Skeletal muscle tissue (tissue), 4 donors: Measurements from ENCODE around the gene PTPRT. TPM values are rescaled to one million over a fixed set of nuclear protein-coding genes. Genes with fewer than 3 reads are reported as not detected.

Experiments used
- H3K27ac ChIP-seq: one replicate; pipeline ENCODE4 v1.7.0; 2013; ENCODE audit warnings: mild to moderate bottlenecking, low read depth, low read length, inconsistent platforms
- H3K27me3 ChIP-seq, 3 donors: one replicate each; pipeline ENCODE4 v1.7.0; 2013; ENCODE audit warnings: low read length in 3 of 3; ENCODE audit not compliant: control insufficient read depth in 3 of 3, insufficient read depth in 3 of 3
- H3K36me3 ChIP-seq, 3 donors: one replicate each; pipeline ENCODE4 v1.7.0; 2013; ENCODE audit warnings: low read length in 3 of 3; ENCODE audit not compliant: control insufficient read depth in 3 of 3, insufficient read depth in 3 of 3
- H3K4me1 ChIP-seq, 3 donors: one replicate each; pipeline ENCODE4 v1.7.0; 2013; ENCODE audit warnings: low read length in 3 of 3, mild to moderate bottlenecking in 3 of 3; ENCODE audit not compliant: control insufficient read depth in 3 of 3, insufficient read depth in 3 of 3
- H3K4me3 ChIP-seq, 3 donors: one replicate each; pipeline ENCODE4 v1.7.0; 2013; ENCODE audit warnings: low read length in 3 of 3
- H3K9ac ChIP-seq, 3 donors: one replicate each; pipeline ENCODE4 v1.7.0; 2013; ENCODE audit warnings: low read length in 3 of 3, mild to moderate bottlenecking in 3 of 3, moderate library complexity in 2 of 3, low read depth in 1 of 3
- H3K9me3 ChIP-seq, 3 donors: one replicate each; pipeline ENCODE4 v1.7.0; 2013; ENCODE audit warnings: low read length in 3 of 3; ENCODE audit not compliant: control insufficient read depth in 3 of 3
- total RNA-seq: library from RNA; depleted of rRNA; stranded (reverse); fragments of >200 nt; gene quantifications from one replicate; pipeline ENCODE4 v1.2.3, GENCODE V29; 2014
- donor health status: Osteomylitis.

The PTPRT gene
- total RNA-seq, 1 donor from 2014 or later: 1.0 TPM

DNA sequence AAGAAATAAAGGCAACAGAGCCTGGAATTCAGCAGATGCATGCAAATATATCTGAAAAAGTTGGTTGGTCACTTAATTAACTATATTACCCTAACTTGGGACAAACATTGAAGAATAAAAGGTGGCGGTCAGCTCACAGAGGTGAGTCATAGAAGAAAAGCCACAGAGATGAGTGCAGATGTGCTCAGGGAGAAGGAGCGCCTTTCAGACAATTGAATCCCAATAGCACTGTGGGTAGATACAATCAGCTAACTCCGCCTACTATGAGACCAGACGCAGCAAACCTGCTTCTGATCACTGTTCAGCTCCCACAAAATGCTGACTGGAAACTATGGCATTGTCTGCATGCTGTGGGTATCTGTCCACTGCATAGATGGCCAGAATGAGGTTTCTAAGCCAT is 447.8 kb downstream of the PTPRT start:
- Histone ChIP-seq H3K4me1 (no peaks in the 10 kb centered on the region), H3K27ac (no peak overlapping the region), H3K27me3 (no peaks in the 10 kb centered on the region), H3K9me3 (no peaks in the 10 kb centered on the region), H3K9ac (no peak overlapping the region), H3K36me3 (no peaks in the 10 kb centered on the region), H3K4me3 (no peak overlapping the region)

DNA sequence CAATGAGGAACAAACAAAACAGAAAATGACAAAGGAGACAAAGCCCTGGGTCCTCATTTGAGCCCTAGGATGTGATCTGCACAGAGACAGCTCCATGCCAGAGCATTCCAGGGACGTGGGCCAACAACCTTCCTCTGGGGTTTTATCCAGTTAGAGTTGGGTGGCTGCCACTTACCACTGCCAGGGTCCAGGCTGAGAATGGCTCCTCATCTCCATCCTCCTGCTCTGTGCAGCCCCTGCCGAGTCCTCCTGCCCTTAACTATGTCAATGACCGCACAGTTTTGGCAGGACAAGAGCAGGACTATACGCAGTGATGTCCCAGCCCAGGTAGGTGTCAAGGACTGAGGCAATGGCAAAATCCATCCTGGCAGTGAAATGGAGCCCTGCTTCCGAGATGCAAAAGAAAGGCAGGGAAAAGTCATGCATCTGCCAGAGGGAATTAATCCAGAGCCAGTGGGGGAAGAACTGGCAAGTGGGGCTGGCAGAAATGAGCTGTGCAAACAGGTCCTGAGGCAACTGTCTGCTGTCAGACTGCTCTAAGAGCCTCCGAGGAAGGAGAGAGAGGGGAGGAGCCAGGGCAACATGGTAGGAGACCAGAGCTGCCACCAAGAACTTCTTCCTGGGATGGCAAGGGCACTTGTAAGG is 449.4 kb downstream of the PTPRT start:
- Histone ChIP-seq H3K27ac (no peak overlapping the region), H3K27me3 (no peaks in the 10 kb centered on the region), H3K4me3 (no peak overlapping the region), H3K9ac (no peak overlapping the region), H3K36me3 (no peaks in the 10 kb centered on the region), H3K4me1 (no peaks in the 10 kb centered on the region), H3K9me3 (no peaks in the 10 kb centered on the region)

DNA sequence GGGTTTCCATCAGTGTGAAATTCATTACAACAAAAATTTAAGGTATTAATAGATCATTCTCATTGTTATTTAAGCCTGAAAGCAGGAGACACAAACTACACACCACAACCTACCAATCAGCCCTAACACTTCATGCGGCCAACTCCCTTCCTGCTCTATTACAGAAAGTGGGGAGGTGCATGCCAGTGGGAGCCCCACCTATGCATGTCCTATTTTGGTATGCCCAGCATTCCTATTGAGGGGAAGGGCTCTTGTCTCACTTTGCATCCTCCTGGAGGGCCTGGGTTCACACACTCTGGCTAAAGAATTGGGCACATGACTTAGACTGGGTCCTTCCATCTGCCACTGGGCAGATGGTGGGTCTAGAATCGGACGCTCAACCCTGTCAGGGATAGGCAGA is 450.0 kb downstream of the PTPRT start:
- Histone ChIP-seq H3K4me1 (no peaks in the 10 kb centered on the region), H3K27me3 (no peaks in the 10 kb centered on the region), H3K9ac (no peak overlapping the region), H3K36me3 (no peaks in the 10 kb centered on the region), H3K27ac (no peak overlapping the region), H3K9me3 (no peaks in the 10 kb centered on the region), H3K4me3 (no peak overlapping the region)

DNA sequence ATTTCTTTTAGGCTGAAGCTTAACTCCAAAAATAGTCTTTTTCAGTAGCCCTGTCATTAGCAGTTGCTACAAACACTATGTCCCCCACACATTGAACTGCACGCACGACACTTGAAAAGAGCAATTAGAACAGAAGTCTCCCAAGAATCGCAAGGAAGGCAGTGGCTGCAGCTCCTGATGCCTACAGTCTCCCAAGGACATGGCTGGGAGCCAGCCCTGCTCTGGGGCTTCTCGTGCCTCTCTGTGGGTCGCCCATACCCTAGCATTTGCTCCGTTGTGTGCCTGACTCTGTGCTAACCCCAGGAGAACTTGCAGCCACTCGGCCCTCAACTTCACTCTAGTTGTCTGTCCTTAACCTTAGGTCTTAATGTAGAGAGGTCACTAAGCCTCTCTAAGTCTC is 454.2 kb downstream of the PTPRT start:
- Histone ChIP-seq H3K36me3 (no peaks in the 10 kb centered on the region), H3K27me3 (no peaks in the 10 kb centered on the region), H3K4me1 (no peaks in the 10 kb centered on the region), H3K9ac (no peak overlapping the region), H3K9me3 (no peaks in the 10 kb centered on the region), H3K4me3 (no peak overlapping the region), H3K27ac (no peak overlapping the region)

DNA sequence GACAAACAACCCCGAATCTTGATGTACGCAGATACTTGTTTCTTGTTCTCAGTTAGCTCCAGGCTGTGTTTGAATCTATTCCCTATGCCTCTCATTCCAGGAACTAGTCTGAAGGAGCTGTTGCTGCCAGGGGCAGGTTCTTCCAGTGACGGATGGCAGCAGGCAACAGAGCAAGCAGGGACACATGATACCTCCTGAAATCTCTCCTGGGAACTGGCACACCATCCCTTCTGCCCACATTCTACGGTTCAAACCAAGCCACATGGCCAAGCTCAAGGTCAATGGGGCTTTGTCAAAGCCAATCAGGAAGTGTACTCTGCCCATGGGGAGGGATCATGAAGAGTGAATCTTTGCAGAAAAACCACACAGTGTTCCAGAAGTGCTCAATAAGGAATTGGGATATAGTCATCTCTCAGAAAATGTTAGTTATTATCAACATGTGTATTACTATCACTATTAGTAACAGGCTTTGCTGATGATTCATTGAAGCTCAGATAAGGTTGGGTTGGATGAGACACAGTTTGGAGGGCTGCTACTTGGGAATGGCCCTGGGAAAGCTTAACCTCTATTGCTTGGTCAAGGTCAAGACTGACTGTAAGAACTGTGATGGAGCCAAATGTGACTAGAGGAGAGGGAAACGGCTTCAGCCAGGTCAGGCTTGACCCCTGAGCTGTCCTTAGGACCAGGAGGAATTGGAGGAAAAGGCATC is 454.9 kb downstream of the PTPRT start:
- no peaks in the 10 kb centered on the region for H3K4me1 ChIP-seq
- no peaks in the 10 kb centered on the region for H3K27me3 ChIP-seq

DNA sequence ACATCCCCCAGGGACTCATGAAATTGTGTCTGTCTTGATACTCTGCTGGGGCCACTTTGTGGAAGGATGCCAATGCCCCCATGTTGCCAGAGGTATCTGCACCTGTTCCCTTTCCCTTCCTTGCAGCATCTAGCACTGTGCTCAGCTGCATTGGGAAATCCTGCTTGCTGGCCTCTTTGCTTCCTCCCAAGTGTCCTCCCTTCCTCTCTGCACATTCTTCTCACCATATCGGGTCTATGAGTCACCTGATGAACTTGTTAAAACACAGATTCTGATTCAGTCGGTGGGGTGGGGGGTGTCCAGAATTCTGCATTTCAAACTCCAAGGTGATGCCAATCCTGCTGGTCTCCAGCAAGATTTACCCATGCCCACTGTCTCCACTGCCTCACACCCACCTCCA is 467.8 kb downstream of the PTPRT start:
- Histone ChIP-seq H3K4me3 (no peak overlapping the region), H3K9me3 (no peaks in the 10 kb centered on the region), H3K4me1 (no peaks in the 10 kb centered on the region), H3K27ac (no peak overlapping the region), H3K27me3 (peaks cover 0 to 3% (median 0%) of the 10 kb centered on the region in 3 donors), H3K36me3 (no peaks in the 10 kb centered on the region), H3K9ac (no peak overlapping the region)

More for the DNA sequence above, 454.9 kb downstream of the PTPRT start:
- Histone ChIP-seq H3K9ac (no peak overlapping the region), H3K27ac (no peak overlapping the region), H3K9me3 (no peaks in the 10 kb centered on the region), H3K4me3 (no peak overlapping the region), H3K36me3 (no peaks in the 10 kb centered on the region)

DNA sequence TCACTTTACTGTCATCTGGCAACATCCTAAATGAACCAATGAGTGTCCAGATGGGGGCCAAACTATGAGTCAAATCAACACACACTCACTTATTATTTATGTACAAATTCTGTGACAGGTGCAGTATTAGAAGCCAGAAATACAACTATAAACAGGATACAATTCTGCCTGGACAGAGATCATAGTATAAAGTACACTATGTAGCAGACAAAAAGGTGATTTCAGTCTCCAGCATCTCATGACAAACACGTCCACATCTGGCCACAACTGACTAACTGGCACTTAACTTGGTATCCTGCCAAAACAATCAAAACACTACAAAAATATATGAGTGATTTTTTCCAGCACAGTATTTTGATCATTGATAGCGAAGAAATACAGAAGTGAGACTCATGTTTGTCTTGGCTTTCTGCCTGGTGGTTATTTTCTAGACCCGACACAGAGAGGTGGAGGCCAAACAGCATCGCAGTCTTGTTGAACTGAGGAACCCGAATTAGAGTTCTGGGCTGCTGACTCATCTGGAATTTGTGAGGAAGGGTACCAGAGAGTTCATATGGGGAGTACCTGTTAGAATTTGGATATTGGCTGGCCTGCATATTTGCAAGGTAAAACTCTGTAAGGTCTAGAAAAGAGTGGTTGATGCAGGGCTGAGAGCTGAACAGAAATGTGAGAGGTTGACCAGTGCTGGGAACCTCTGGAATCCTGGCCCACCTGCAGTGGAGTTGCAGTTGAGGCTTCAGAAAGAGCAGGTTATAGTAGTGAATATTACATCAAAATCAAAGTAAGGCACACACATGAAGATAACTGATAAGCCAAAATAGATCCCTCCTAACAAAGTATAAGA is 475.2 kb downstream of the PTPRT start:
- H3K36me3 ChIP-seq: no peaks in the 10 kb centered on the region
- H3K9me3 ChIP-seq: no peaks in the 10 kb centered on the region
- no peak overlapping the region for H3K9ac ChIP-seq
- H3K27ac ChIP-seq: no peak overlapping the region
- H3K4me3 ChIP-seq: no peak overlapping the region
- no peaks in the 10 kb centered on the region for H3K27me3 ChIP-seq
- no peaks in the 10 kb centered on the region for H3K4me1 ChIP-seq

DNA sequence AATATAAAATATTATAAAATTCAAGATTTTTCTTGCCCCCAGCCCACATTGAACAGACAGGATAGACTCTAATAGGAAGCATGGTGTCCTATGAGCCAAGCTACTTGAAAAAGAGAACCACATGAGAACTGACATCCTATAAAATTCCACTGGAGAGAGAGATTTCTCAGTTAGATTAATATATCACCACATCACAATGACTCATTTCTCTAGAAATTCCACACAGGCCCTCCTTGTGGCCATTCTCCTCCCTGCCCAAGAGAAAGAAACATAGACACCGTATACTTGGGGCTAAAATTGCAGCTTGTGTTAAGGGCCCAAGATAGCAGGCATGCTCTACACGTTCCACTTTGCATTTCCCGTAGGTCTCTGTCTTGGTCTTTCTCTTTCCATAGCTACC is 481.4 kb downstream of the PTPRT start:
- H3K4me1 ChIP-seq: no peaks in the 10 kb centered on the region

DNA sequence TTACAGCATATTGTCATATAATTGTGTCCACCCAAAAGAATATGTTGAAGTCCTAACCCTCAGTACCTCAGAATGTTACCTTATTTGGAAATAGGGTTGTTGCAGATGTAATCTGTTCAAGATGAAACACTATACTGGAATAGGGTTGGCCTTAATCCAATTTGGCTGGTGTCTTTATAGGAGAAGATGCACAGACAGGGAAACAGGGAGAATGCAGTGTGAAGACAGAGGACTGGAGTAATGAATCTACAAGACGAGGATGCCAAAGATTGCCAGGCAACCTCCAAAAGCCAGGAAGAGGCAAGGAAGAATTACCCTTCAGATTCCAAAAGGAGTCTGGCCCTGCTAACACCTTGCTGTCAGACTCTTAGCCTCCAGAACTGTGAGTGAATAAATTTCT is 482.9 kb downstream of the PTPRT start:
- H3K9ac ChIP-seq: no peak overlapping the region
- no peaks in the 10 kb centered on the region for H3K4me1 ChIP-seq
- H3K27ac ChIP-seq: no peak overlapping the region
- H3K27me3 ChIP-seq: no peaks in the 10 kb centered on the region
- H3K36me3 ChIP-seq: no peaks in the 10 kb centered on the region
- no peak overlapping the region for H3K4me3 ChIP-seq
- no peaks in the 10 kb centered on the region for H3K9me3 ChIP-seq

More for the DNA sequence above, 481.4 kb downstream of the PTPRT start:
- no peak overlapping the region for H3K27ac ChIP-seq
- no peaks in the 10 kb centered on the region for H3K36me3 ChIP-seq
- H3K27me3 ChIP-seq: no peaks in the 10 kb centered on the region
- no peak overlapping the region for H3K4me3 ChIP-seq
- H3K9ac ChIP-seq: no peak overlapping the region
- no peaks in the 10 kb centered on the region for H3K9me3 ChIP-seq

DNA sequence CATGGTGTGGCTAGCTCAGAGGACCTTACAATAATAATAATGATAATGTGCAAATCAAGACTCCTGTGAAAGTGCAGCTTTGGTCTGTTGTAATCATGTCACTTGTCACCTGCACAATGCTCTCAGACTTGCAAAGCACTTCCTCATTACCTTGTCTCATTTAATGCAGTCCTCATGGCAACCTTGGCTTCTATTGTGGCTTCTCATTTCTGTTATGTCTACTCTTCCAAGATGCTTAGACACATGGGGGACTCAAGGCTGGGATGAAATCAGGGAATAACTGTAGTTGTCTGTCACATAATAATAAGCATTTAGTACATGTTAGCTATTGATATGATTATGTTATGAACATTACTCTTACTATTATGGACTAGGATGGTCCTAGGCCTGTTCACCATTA is 484.2 kb downstream of the PTPRT start:
- Histone ChIP-seq H3K27ac (no peak overlapping the region), H3K9ac (no peak overlapping the region), H3K27me3 (no peaks in the 10 kb centered on the region), H3K36me3 (no peaks in the 10 kb centered on the region), H3K4me1 (no peaks in the 10 kb centered on the region), H3K4me3 (no peak overlapping the region), H3K9me3 (no peaks in the 10 kb centered on the region)
